SIG-M5 (cell line): ENCODE results near the gene TUFM.
A peak's percentile ranks its signal among the peaks of the same experiment; 100 is the strongest.
"Not testable (repeated sequence)": the region's sequence is repeated elsewhere in the genome, so short reads cannot be mapped to it uniquely, and the experiment has no call there.

ENCODE experiments used
- DNase-seq: peaks from one replicate; lab custom pipeline; 2025; lab: John Stamatoyannopoulos, UW

TUFM gene

DNA sequence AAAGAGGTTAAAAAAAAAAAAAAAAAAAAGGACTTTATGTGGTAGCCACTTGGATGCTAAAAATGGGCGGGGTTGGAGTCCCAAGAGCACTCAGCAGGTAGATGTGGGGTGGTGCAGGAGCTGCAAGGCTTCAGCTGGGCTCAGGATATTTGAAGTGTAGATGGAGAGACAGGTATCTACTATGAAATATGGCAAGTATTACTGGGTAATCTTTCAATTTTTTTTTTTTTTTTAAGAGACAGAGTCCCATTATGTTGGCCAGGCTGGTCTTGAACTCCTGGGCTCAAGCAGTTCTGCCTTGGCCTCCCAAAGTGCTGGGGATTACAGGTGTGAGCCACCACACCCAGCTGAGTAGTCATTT is 7.6 kb downstream of the TUFM start:
- no peak for DNase-seq

DNA sequence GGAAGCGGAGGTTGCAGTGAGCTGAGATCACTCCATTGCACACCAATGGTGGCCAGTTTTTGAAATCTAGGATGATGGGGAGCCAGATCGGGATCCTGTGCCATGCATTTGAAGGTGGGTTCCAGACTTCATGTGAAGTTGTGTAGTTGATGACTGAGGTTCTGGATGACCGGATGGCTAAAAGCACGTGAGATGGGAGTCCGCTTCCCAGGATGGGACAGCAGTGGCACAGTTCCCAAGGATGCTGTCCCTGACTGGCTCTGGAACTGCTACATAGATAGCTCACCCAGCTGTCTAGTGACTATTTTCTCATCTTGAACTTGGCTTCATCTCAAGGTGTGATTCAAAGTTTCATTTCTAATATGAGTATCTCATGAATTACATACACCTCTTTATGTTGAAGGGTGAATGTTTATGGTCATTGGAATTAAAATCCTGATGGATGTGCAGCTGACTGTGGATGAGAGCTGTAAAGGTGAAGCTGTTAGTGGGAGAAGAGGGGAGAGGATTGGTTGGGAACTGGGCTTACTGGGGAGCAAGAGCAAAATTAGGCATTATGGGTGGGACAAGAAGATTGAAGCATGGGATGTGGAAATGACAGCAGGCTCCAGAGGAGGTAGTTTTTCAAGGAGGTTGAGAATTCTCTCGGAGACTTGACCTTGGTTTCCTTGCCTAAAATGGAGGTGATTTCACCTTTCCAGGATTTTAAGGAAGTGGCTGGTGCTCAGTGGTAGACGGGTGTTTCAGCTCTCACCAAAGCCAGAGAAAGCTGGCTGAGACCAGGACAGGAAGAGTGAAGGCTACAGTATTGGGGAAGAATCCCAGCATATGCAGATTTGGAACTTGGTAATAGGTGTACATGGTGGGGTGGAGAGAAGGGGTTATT is 8.2 kb downstream of the TUFM start:
- no peak for DNase-seq

GRCh38 chr16:28836761-28837064 is 9.4 kb downstream of the TUFM start:
- no peak for DNase-seq

DNA sequence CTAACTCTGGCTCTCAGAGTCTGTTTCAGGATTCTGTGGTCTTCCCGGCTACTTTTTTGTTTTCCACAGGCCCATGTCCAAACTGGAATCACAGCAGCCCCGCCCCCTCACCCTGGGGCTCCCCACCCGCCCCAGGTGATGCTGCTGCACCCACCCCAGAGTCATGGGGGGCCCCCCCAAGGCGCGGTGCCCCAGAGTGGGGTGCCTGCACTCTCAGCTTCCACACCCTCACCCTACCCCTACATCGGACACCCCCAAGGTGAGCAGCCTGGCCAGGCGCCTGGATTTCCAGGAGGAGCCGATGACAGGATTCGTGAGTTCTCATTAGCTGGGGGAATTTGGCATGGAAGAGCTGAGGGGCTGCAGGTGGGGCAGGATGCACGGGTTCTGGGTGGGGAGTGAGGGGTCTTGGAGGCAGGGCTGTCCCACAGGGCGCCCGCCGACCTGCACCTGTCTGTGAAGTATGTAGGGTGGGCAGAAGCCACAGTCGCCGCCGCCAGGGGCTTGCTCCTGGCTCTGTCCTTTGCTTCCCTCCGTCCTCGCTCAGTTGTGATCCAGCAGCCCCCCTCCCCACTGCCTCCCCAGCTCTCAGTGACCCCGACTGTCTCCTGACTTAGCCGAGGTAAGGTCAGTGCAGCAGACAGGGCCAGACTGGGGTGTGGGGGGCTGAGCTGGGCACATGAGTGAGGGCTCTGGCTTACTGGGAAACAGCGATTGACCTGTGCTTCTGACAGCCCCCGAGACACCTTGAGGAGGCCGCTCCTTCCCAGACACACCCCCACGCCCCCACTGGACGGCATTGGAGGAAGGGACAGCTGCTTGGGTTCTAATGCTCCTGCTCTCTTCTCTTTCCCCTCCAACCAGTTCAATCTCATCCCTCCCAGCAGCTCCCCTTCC is 10.0 kb downstream of the TUFM start:
- no peak for DNase-seq

- no peak for DNase-seq
These were observed 11.0 kb downstream of the TUFM start for GRCh38 chr16:28834873-28835863.

DNA sequence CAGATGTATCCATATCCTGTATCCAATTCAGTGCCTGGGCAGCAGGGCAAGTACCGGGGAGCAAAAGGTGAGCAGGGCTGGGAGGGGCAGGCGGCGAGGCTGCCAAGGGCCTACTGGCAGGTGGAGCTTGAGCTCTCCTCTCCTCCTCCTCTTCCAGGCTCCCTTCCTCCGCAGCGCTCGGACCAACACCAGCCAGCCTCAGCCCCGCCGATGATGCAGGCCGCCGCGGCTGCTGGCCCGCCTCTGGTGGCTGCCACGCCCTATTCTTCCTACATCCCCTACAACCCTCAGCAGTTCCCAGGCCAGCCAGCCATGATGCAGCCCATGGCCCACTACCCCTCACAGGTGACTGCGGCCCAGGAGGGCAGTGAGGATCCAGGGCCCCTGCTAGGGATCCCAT is 11.8 kb downstream of the TUFM start:
- DNase-seq = no peak

DNA sequence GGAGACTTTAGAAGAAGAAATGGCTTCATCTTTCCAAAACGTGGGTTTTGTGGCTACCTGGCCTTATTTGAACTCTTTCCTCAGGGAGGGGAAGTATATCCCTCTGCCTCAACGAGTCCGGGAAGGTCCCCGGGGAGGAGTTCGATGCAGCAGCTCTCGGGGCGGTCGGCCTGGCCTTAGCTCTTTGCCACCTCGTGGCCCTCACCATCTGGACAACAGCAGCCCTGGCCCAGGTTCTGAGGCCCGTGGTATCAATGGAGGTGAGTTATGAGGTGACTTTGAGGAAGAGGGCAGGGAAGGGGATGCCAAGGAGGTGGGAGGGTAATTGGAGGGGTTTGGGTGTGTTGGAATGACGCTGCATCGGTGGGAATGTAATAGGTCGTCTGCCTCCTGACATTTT is 15.6 kb downstream of the TUFM start:
- no peak for DNase-seq

GRCh38 chr16:28829747-28830146 is 16.4 kb downstream of the TUFM start:
- no peak for DNase-seq

DNA sequence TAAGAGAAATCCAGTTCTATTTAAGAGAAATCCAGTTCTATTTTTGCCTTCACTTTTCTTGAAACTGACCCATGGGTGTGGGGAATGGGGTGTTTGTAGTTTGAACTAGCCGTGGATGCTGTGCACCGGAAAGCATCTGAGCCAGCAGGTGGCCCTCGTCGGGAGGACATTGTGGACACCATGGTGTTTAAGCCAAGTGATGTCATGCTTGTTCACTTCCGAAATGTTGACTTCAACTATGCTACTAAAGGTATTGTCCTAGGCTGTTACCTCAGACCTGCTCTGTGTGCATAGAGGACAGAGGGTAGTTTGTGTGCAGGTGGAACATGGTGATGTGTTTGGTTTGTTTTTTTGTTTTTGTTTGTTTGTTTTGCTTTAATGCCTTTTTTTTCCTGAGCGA is 20.0 kb downstream of the TUFM start:
- DNase-seq = no peak

GRCh38 chr16:28824717-28824973 is 21.5 kb downstream of the TUFM start:
- DNase-seq = no peak

GRCh38 chr16:28823873-28824716 is 22.1 kb downstream of the TUFM start:
- DNase-seq = peak; percentile 42

GRCh38 chr16:28823291-28823872 is 22.8 kb downstream of the TUFM start:
- no peak for DNase-seq

DNA sequence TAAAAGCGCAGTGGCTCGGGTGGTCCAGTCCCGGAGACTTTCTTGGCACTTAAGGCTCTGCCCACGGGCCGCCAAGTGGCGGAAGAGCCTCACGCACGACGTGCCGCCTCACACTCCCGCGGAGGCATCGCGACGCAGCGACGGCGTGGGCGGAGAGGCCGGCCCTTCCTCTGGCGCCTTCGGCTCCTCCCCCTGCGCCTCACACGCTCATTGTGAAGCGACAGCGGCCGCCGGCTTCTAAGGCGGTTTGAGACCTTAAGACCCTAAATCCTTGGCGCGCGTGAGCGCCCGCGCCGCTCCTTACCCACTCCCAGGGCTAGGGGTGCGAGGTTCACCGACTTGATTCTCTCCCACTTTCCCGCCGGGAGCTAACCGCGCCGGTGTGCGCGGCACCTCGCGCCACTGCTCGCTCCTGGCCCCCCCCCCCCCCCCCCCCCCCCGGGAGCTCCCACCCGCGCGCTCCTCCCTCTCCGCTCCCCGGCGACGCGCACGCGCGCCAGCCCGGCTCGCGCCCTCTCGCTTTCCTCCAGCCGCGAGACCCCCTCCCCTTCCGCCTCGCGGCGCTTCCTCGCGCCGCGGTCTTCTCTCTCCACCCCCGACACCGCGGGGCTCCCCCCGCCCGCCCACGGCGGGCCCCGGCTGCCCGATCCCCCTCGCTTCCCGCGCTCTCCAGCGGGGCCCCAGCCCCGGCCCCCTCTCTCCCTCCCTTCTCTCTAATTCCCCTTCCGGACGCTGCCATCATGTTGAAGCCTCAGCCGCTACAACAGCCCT is 23.4 kb downstream of the TUFM start, which contains the start of gene ATXN2L:
TSS of gene ATXN2L (plus strand) at position 480 of the 771 bp plus-strand sequence. CDS start at position 741, 261 bp downstream.
- no peak for DNase-seq

DNA sequence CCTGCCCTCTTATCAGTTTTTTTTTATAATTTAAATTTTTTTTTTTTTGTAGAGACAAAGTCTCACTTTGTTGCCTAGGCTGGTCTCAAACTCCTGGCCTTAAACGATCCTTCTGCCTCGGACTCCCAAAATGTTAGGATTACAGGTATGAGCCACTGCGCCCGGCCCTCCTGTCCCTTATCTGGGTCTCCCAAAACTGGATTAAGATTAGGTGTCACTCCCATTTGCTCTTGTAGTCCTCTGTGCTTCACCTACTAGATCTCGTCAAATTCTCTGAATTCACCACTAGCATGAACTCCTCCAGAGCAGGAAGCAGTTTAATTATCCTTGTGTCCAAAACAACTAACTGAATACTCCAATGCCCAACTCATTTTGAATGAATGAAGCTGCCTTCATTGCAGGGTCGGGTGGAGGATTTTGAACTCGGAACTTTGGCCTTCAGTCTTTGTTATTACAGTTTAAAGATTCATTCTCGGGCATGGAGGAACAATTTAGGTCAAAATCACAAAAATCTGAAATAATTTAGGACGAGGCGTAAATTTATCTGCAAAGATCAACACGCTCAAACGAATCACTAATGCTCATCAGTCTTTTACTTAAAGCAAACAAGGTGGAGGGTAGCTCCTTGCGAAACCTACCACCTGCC is 24.2 kb downstream of the TUFM start:
- DNase-seq = no peak

DNA sequence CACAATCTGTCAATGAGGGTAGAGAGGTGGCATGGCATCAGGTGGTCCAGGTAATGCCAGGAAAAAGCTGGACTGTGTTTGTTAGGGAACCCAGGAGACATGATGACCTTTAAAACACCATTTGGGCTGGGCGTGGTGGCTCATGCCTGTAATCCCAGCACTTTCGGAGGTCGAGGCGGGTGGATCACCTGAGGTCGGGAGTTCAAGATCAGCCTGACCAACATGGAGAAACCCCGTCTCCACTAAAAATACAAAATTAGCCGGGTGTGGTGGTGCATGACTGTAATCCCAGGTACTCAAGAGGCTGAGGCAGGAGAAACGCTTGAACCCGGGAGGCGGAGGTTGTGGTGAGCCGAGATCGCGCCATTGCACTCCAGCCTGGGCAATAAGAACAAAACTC is 25.6 kb downstream of the TUFM start:
- DNase-seq = not testable (repeated sequence)

- DNase-seq = no peak
These were observed 26.1 kb downstream of the TUFM start for GRCh38 chr16:28820016-28820415.

GRCh38 chr16:28807445-28808120 is 38.6 kb downstream of the TUFM start:
- DNase-seq = not testable (repeated sequence)

DNA sequence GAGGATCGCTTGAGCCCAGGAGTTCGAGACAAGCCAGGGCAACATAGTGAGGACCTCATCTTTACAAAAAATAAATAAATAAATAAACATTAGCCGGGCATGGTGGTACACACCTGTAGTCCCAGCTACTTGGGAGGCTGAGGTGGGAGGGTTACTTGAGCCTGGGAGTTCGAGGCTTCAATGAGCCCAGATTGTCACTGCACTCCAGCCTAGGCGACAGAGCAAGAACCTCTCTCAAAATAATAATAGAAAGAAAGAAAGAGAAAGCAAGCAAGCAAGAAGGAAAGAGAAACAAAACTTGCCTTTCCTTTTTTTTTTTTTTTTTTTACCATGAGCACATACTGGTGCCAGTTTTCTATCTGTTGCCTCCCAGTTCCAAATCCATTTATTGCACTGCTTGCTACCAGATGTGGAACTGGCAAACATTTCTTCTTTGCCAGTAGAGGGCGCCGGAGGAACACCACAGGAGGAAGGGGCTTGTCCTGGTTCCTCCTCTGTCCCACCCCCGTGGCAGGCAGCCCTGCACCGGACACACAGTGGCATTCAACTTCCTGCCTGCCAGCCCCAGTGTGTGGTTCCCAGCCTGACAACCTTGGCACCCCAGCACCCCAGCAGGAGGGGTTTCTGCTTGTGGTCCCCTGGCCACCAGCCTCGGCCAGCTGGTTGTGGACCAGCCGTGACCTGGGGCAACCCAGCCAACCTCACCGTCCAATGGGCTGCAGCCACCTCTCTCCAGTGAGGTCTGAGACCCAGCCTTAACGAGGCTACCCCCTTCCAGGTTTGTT is 43.7 kb downstream of the TUFM start:
- peak; percentile 14 for DNase-seq
